ENCODE data around the gene KDM3A.
"Not testable (repeated sequence)": the region's sequence is repeated elsewhere in the genome, so short reads cannot be mapped to it uniquely, and the experiment has no call there.

Gene KDM3A

GRCh38 chr2:86477349-86477748 is 36.2 kb downstream of the KDM3A start:
- no peak for DNase-seq

- no peak for DNase-seq
These were observed 38.9 kb downstream of the KDM3A start for GRCh38 chr2:86480105-86480504.

GRCh38 chr2:86482034-86482433 is 40.9 kb downstream of the KDM3A start:
- no peak for DNase-seq

- DNase-seq, result no peak
These were observed 43.2 kb downstream of the KDM3A start for GRCh38 chr2:86484385-86484784.

GRCh38 chr2:86485103-86485502 is 43.9 kb downstream of the KDM3A start:
- no peak for DNase-seq

- DNase-seq, result no peak
These were observed 44.6 kb downstream of the KDM3A start for GRCh38 chr2:86485802-86486201.

GRCh38 chr2:86487062-86487461 is 45.9 kb downstream of the KDM3A start:
- DNase-seq, result no peak

GRCh38 chr2:86488561-86489250 is 47.5 kb downstream of the KDM3A start:
- no peak for DNase-seq

GRCh38 chr2:86489542-86489941 is 48.4 kb downstream of the KDM3A start:
- DNase-seq, result no peak

- DNase-seq, result no peak
These were observed 49.1 kb downstream of the KDM3A start for GRCh38 chr2:86490245-86490644.

- no peak for DNase-seq
These were observed 49.9 kb downstream of the KDM3A start for GRCh38 chr2:86491088-86491487.

GRCh38 chr2:86492048-86492453 is 50.9 kb downstream of the KDM3A start:
- no peak for DNase-seq

GRCh38 chr2:86496391-86496790 is 55.2 kb downstream of the KDM3A start:
- not testable (repeated sequence) for DNase-seq

- DNase-seq, result no peak
These were observed 57.5 kb downstream of the KDM3A start for GRCh38 chr2:86498468-86499260.

GRCh38 chr2:86499326-86499725 is 58.2 kb downstream of the KDM3A start:
- no peak for DNase-seq

GRCh38 chr2:86500325-86501083 is 59.3 kb downstream of the KDM3A start:
- DNase-seq, result no peak

- DNase-seq, result no peak
These were observed 66.4 kb downstream of the KDM3A start for GRCh38 chr2:86507600-86507999.

GRCh38 chr2:86510436-86510933 is 69.3 kb downstream of the KDM3A start:
- DNase-seq, result no peak

GRCh38 chr2:86512034-86512433 is 70.9 kb downstream of the KDM3A start:
- DNase-seq, result no peak

- DNase-seq, result no peak
These were observed 71.7 kb downstream of the KDM3A start for GRCh38 chr2:86512892-86513291.

- no peak for DNase-seq
These were observed 72.9 kb downstream of the KDM3A start for GRCh38 chr2:86513948-86514660.

- peak in 1 of 2 donors; percentile 44 for DNase-seq
These were observed 77.3 kb downstream of the KDM3A start for GRCh38 chr2:86518481-86518880.

- no peak for DNase-seq
These were observed 78.2 kb downstream of the KDM3A start for GRCh38 chr2:86519349-86519748.
